ENCODE data around the gene KCNJ10. TPM values are rescaled to one million over a fixed set of nuclear protein-coding genes. Genes with fewer than 3 reads are reported as not detected.

Gene KCNJ10
- total and polyA plus RNA-seq, 2 of the 13 experiments (the other 11 are each of a cell fraction or from before 2014, with no cell fraction given), result 4.4 to 10.3 TPM

DNA sequence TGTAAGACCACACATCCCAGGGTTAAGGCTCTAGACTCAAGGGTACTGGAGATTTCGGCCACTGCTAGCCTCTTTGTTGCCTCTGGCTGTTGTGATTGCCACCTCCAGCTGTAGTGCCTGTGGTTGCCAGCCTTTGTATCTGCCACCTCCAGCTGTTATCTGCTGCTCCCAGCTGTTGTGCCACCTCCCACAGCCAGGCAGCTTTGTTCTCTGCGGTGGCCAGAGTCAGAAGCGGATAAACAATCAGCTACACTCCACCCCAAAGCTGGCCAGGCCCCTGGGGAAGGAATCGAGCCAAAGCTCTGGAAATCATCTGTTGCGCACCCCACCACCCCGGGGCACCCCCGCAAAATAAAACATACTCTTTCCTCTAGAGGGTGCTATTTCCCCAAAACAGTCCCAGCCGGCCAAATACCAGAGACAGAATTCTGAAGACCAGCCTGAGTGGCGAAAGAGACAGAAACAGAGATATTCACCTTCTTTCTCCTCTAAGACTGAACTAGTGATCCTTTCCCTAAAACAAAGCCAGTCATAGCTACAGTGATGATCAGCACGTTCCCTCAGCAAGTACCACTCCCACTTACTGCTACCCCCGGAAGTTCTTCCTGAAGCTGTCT, 23.4 kb downstream of the KCNJ10 start (continued):
- TF ChIP-seq, protein P1, sequence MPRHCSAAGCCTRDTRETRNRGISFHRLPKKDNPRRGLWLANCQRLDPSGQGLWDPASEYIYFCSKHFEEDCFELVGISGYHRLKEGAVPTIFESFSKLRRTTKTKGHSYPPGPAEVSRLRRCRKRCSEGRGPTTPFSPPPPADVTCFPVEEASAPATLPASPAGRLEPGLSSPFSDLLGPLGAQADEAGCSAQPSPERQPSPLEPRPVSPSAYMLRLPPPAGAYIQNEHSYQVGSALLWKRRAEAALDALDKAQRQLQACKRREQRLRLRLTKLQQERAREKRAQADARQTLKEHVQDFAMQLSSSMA (CRISPR knock-in tag; IDR thresholded peaks at IDR 0.05), result no peak
- TF ChIP-seq, protein P2, sequence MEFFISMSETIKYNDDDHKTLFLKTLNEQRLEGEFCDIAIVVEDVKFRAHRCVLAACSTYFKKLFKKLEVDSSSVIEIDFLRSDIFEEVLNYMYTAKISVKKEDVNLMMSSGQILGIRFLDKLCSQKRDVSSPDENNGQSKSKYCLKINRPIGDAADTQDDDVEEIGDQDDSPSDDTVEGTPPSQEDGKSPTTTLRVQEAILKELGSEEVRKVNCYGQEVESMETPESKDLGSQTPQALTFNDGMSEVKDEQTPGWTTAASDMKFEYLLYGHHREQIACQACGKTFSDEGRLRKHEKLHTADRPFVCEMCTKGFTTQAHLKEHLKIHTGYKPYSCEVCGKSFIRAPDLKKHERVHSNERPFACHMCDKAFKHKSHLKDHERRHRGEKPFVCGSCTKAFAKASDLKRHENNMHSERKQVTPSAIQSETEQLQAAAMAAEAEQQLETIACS (CRISPR knock-in tag; IDR thresholded peaks at IDR 0.05), result no peak
- TF ChIP-seq ZBTB38 (CRISPR knock-in tag; IDR thresholded peaks at IDR 0.05) (no peak), MAF1 (CRISPR knock-in tag; IDR thresholded peaks at IDR 0.05; ENCODE audit: borderline replicate concordance) (no peak), ZSCAN30 (CRISPR knock-in tag; IDR thresholded peaks at IDR 0.05) (no peak), FOXK2 (IDR thresholded peaks at IDR 0.05) (no peak), ZNF788 (CRISPR knock-in tag; IDR thresholded peaks at IDR 0.05; ENCODE audit: borderline replicate concordance) (no peak; the same call in 1 of the 2 replicates), ZBTB42 (CRISPR knock-in tag; IDR thresholded peaks at IDR 0.05) (no peak), MIXL1 (CRISPR knock-in tag; IDR thresholded peaks at IDR 0.05) (no peak), SALL1 (CRISPR knock-in tag; IDR thresholded peaks at IDR 0.05) (peak; percentile 19; the same call in 1 of the 2 replicates), ZNF274 (CRISPR knock-in tag; IDR thresholded peaks at IDR 0.05) (no peak), ZNF768 (CRISPR knock-in tag; IDR thresholded peaks at IDR 0.05) (peak; percentile 57; the same call in 1 of the 2 replicates)
- TF ChIP-seq, protein P3, sequence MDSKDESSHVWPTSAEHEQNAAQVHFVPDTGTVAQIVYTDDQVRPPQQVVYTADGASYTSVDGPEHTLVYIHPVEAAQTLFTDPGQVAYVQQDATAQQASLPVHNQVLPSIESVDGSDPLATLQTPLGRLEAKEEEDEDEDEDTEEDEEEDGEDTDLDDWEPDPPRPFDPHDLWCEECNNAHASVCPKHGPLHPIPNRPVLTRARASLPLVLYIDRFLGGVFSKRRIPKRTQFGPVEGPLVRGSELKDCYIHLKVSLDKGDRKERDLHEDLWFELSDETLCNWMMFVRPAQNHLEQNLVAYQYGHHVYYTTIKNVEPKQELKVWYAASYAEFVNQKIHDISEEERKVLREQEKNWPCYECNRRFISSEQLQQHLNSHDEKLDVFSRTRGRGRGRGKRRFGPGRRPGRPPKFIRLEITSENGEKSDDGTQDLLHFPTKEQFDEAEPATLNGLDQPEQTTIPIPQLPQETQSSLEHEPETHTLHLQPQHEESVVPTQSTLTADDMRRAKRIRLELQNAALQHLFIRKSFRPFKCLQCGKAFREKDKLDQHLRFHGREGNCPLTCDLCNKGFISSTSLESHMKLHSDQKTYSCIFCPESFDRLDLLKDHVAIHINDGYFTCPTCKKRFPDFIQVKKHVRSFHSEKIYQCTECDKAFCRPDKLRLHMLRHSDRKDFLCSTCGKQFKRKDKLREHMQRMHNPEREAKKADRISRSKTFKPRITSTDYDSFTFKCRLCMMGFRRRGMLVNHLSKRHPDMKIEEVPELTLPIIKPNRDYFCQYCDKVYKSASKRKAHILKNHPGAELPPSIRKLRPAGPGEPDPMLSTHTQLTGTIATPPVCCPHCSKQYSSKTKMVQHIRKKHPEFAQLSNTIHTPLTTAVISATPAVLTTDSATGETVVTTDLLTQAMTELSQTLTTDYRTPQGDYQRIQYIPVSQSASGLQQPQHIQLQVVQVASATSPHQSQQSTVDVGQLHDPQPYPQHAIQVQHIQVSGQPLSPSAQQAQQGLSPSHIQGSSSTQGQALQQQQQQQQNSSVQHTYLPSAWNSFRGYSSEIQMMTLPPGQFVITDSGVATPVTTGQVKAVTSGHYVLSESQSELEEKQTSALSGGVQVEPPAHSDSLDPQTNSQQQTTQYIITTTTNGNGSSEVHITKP (CRISPR knock-in tag; IDR thresholded peaks at IDR 0.05; ENCODE audit: low read depth), result no peak
- TF ChIP-seq, protein P4, sequence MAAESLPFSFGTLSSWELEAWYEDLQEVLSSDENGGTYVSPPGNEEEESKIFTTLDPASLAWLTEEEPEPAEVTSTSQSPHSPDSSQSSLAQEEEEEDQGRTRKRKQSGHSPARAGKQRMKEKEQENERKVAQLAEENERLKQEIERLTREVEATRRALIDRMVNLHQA (CRISPR knock-in tag; IDR thresholded peaks at IDR 0.05), result no peak
- TF ChIP-seq, protein P5, sequence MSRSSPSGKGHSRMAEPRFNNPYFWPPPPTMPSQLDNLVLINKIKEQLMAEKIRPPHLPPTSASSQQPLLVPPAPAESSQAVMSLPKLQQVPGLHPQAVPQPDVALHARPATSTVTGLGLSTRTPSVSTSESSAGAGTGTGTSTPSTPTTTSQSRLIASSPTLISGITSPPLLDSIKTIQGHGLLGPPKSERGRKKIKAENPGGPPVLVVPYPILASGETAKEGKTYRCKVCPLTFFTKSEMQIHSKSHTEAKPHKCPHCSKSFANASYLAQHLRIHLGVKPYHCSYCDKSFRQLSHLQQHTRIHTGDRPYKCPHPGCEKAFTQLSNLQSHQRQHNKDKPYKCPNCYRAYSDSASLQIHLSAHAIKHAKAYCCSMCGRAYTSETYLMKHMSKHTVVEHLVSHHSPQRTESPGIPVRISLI (CRISPR knock-in tag; IDR thresholded peaks at IDR 0.05; ENCODE audit: borderline replicate concordance), result no peak
- TF ChIP-seq, protein P6, sequence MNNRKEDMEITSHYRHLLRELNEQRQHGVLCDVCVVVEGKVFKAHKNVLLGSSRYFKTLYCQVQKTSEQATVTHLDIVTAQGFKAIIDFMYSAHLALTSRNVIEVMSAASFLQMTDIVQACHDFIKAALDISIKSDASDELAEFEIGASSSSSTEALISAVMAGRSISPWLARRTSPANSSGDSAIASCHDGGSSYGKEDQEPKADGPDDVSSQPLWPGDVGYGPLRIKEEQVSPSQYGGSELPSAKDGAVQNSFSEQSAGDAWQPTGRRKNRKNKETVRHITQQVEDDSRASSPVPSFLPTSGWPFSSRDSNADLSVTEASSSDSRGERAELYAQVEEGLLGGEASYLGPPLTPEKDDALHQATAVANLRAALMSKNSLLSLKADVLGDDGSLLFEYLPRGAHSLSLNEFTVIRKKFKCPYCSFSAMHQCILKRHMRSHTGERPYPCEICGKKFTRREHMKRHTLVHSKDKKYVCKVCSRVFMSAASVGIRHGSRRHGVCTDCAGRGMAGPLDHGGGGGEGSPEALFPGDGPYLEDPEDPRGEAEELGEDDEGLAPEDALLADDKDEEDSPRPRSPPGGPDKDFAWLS (CRISPR knock-in tag; IDR thresholded peaks at IDR 0.05; ENCODE audit: borderline replicate concordance), result no peak
- TF ChIP-seq, protein P7, sequence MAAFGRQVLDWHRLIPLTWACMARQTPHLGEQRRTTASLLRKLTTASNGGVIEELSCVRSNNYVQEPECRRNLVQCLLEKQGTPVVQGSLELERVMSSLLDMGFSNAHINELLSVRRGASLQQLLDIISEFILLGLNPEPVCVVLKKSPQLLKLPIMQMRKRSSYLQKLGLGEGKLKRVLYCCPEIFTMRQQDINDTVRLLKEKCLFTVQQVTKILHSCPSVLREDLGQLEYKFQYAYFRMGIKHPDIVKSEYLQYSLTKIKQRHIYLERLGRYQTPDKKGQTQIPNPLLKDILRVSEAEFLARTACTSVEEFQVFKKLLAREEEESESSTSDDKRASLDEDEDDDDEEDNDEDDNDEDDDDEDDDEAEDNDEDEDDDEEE (CRISPR knock-in tag; IDR thresholded peaks at IDR 0.05), result 0 out of 2 replicates have a peak, but pooled peaks have one; percentile 56
- TF ChIP-seq, protein P8, sequence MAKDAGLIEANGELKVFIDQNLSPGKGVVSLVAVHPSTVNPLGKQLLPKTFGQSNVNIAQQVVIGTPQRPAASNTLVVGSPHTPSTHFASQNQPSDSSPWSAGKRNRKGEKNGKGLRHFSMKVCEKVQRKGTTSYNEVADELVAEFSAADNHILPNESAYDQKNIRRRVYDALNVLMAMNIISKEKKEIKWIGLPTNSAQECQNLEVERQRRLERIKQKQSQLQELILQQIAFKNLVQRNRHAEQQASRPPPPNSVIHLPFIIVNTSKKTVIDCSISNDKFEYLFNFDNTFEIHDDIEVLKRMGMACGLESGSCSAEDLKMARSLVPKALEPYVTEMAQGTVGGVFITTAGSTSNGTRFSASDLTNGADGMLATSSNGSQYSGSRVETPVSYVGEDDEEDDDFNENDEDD (CRISPR knock-in tag; IDR thresholded peaks at IDR 0.05; ENCODE audit: borderline replicate concordance), result no peak

Measured in HepG2 (cell line).